ENCODE results near the gene RASGRP4.

Gene RASGRP4

DNA sequence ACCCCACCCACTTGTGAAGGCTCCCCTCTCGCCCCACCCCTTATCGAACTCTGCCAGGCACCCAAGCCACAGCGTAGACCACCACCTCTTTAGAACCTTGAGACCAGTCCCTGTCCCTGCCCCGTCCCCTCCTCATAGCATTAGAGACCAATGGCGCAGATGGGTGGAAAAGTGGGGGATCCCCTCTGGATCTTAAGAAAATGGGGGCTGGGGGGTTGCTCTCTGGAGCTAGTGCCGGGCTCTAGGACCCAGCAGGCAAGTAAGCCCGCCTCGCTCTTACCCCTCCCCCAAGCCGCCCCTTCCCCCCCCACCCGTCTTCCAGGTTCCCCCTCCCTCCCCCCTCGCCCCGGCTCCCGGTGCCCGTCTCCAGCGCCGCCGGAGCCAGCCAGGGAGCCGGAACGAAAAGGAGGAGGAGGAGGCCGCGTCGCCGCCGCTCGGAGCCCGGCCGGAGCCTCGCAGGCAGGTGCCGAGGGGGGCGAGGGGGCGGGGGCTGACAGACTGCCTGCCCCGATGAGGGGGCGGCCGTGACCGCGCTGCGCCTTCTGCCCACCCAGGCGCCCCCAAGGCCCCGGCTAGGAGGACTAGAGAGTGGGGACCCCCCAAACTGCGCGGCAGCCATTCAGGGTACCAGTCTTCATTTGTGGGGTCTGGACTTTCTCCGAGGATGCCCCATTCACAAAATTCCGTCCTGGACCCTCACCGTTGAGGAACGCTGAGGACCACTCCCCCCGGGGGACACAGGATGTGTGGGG lies 37.5 kb downstream of the RASGRP4 start, which contains the start of gene SPRED3:
SPRED3 (plus strand) TSS at position 349 of the 752 bp plus-strand sequence. CDS start 1,606 bp downstream, outside the sequence.
- DNase-seq: no peak

DNA sequence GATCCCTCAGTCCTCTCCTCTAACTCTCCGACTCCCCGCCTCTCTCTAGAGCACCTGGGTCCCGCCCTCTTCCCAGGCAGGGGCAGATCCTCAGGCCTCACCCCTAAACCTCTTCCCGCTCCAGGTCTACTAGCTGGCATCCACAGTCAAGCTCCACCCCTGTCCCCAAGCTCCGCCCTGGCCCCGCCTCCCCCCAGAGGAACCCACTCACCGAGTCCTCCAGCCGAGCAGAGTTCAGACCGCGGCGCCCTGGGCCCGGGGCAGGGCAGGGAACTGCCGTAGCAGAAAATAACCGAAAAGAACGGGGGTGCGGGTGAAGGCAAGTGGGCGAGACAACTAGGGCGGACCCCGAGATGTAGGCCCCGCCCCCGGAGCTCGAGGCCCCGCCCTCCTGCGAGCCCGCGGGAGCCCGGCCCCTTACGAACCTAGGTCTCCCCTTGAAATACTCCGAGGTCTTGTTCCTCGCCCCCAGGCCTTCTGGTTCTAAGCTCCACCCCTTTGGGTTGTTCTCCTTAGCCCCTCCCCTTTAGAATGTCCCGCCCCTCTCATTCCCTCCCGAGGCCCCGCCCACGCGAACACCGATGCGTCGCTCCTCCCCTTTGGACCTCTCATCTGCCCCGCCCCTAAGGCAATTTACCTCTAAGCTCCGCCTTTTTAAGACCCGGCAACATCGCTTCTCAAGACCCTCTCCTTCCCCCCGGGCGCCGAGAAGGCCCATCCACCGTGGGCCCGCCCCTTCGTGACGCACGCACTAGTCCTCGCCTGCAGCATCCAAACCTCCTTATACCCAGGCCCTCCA lies 38.3 kb downstream of the RASGRP4 start, which contains the start of gene GGN:
GGN (minus strand) TSS at position 485 of the 799 bp plus-strand sequence. CDS start 773 bp downstream, outside the sequence.
- DNase-seq: peak; percentile 82

GRCh38 chr19:38386971-38387549 lies 39.0 kb downstream of the RASGRP4 start:
- no peak for DNase-seq

GRCh38 chr19:38386300-38386970 lies 39.6 kb downstream of the RASGRP4 start:
- DNase-seq: no peak

DNA sequence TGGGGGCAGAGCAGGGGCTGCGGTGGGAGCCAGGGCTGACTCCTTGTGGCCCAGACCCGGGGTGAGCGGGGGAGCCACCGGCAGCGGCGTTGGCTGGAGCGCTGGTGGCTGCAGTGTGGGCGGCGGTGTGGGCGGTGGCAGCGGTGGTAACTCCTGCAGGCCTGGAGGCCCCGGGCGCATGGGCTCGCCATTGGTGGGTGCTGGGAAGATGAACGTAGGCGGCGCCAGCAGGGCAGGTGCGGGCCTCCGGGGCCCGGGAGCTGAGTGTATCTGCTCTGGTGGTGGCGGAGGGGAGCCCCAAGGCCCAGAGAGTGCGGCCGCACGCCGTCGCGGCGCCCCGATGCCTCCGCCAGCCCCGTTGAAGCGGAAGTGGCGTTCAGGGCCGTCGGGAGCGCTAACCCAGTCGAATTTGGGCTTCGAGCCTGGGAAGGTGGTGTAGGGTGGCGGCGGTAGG lies 40.2 kb downstream of the RASGRP4 start:
- DNase-seq: no peak

DNA sequence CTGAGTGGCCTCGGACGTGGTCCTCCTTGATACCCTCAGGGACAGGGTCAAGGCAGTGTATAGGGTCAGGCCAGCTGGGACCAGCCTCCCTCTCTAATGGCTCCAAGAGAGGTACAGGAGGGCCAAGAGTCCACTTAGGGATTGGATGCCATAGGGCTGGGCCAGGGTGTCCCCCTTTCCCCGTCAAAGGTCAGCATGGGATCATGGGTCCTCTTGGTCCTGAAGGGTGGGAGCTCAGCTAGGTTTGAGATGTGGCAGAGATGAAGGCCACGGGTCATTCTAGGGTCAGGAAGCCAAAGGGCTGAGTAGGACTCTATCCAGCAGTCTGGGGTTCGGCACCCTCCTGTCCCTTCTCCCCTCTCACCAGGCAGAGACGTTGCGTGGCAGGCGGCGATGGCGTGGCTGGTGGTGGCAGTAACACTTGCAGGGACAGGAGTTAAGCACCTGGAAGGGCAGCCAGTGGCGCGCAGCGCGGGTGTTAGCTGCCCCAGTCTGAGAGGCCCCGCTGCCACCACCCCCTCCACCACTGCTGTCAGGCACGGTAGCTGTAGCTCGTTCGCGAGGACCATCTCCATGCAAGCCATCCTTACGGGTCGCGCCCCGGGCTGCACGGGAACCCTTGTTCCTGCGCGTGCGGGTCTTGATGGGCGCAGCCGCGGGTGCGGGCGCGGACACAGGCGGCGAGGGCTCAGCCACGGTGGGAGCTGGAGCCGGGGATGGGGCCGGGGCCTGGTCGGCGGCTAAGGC lies 40.8 kb downstream of the RASGRP4 start:
- no peak for DNase-seq

DNA sequence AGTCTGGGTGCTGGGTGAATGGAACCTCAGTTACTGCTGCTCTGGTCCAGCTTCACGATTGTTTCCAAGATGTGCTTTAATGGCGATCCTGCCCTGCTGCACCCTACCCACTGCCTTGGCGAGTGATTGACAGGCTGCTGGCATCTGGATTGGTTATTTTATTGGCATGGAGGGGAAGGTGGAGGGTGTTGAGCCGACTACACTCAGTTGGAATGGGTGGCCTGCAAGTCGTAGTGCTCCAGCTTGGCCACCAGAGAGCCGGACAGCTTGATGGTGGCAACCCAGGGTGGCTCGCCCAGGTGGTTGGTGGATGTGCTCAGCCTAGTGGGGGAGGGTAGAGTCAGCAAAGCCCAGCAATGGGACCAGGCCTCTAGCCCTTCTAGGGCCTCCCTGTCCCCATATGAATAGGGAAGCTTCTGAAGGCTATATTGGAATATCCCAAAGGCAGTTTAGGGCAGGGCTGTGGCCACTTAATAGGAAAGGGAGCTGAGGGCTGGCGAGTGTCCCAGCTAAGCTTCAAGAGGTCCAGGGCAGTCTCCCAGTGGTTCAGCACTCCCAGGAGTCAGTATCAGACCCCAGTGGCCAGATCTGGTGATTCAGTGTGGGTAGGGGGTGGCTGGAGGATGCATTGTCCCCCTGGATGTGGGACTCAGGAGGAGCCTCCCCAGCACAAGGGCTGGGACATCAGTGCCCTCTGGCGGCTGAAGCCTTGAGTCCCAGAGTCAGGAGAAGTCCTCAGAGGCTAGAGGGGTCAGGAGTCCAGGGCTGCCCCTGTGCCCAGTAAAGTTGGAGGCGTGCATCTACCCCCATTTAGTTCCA lies 41.6 kb downstream of the RASGRP4 start:
- DNase-seq: no peak

DNA sequence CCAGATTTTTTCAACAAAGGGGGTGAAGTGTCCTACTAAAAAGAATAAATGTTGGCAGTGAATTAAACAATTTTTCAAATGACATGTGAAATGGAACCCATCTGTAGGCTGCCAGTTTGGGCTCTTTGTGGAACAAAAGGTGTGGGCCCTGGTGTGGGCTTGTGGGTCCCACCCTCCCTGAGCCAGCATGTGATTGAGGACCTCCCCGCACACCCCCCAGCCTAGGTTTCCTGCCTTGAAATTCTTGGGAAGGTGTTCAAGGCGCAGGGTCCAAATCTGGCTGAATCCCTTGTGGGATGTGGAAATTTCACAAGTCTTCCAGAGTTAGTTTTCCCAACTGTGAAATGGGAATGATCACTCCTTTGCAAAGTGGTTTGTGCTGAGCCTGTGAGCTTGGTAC lies 42.3 kb downstream of the RASGRP4 start:
- DNase-seq: no peak

GRCh38 chr19:38383184-38383583 lies 42.8 kb downstream of the RASGRP4 start:
- DNase-seq: no peak

DNA sequence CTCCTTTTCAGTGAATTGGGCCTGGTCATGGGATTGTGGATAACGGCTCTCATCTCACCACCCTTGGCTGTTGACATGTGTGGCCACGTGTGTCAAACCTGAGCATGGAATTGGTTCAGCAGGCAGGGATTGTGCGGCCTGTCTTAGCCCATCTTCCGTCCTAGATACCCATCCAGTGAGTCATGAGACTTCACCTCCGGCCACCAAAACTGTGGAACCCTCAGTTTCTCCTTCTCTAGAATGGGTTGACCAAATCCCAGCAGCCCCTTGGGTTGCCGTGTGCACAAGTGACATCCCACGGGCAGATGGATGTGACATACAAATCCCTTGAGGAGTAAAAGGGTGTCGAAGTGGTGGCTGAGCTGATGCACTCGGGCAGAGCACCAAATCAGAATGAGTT lies 44.9 kb downstream of the RASGRP4 start:
- no peak for DNase-seq

- DNase-seq: no peak
These were observed 47.2 kb downstream of the RASGRP4 start for GRCh38 chr19:38378866-38379265.

DNA sequence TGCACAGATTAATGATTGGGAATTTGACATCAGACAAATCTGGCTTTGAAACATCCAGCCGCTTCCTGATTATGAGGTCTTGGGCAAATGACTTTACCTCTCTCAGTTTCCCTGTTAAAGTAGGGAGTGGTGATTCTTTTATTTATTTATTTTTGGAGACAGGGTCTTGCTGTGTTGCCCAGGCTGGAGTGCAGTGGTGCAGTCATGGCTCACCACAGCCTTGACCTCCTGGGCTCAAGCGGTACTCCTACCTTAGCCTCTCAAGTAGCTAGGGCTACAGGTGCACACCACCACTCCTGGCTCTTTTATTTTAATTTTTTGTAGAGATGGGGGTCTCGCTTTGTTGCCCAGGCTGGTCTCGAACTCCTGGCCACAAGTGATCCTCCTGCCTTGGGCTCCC lies 49.0 kb downstream of the RASGRP4 start:
- DNase-seq: no peak

- DNase-seq: no peak
These were observed 49.4 kb downstream of the RASGRP4 start for GRCh38 chr19:38376576-38376975.

- no peak for DNase-seq
These were observed 50.3 kb downstream of the RASGRP4 start for GRCh38 chr19:38375748-38376147.

DNA sequence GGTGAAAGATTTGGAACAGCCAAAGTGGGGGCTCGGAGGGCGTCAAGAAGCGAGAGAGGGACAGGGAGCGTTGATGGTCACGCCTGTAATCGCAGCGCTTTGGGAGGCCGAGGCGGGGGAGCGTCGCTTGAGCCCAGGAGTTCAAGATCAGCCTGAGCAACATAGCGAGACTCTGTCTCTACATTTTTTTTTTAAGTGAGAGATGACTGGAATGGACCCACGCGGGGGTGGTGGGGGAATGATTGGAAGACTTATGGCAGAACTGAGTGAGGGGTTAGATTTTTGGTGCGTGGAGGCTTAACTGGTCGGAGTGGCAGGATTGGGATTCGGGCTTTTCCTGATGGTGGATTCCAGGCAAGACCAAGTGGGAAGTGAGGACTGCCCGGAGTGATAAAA lies 50.9 kb downstream of the RASGRP4 start:
- DNase-seq: no peak

- peak; percentile 98 for DNase-seq
These were observed 51.5 kb downstream of the RASGRP4 start, which contains the start of gene PSMD8 for GRCh38 chr19:38374332-38375097. TSS of gene PSMD8 (plus strand) at chr19:38374571. CDS start at chr19:38374602, 31 bp downstream.

DNA sequence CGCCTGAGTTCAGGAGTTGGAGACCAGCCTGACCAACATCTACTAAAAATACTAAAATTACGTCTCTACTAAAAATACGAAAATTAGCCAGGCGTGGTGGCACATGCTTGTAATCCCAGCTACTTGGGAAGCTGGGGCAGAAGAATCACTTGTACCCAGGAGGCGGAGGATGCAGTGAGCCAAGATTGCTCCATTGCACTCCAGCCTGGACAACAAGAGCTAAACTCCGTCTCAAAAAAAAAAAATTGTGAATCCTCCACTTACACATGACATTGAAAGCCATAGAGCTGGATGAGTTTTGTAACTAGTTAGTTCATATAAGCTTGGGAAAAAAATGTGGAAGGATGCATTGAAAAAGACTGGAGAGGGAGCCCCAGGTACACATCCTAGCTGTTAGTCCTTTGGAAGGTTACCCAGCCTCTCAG lies 52.1 kb downstream of the RASGRP4 start:
- DNase-seq: no peak

- DNase-seq: no peak
These were observed 54.9 kb downstream of the RASGRP4 start for GRCh38 chr19:38371081-38371480.

DNA sequence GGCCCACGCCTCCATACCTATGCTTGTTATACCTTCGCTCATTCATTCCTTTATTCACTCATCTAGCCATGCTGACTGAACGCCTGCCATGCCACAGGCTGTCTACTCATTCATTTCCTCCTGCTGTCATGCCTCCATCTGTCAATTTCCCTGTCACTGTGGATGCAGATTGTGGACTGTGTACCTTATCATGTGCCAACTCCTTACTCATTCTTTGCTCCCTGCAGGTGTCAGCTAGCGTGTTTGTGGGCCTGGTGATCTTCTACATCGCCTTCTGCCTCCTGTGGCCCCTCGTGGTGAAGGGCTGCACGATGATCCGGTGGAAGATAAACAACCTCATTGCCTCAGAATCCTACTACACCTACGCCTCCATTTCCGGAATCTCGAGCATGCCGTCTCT lies 55.7 kb downstream of the RASGRP4 start:
- no peak for DNase-seq

GRCh38 chr19:38369584-38369983 lies 56.4 kb downstream of the RASGRP4 start:
- no peak for DNase-seq

Data from activated naive CD4-positive, alpha-beta T cell treated with Interleukin-2 at 50 U/mL for 16 hours (primary cell).